Astrocyte (in vitro differentiated cells and primary cell): ENCODE data around the gene ADGRF1.

Experiments used
- EZH2 ChIP-seq: IDR thresholded peaks from 2 replicates; pipeline ENCODE4 v1.6.1; 2012; ENCODE audit warnings: mild to moderate bottlenecking, low read length, inconsistent platforms; ENCODE audit not compliant: insufficient read depth
- TF ChIP-seq, protein P1 (sequence below): IDR thresholded peaks from 2 replicates; pipeline ENCODE4 v1.5.1; 2011; ENCODE audit warnings: low read depth, mild to moderate bottlenecking, inconsistent platforms, low read length, moderate library complexity; ENCODE audit not compliant: insufficient read depth

- TF ChIP-seq, protein P1, sequence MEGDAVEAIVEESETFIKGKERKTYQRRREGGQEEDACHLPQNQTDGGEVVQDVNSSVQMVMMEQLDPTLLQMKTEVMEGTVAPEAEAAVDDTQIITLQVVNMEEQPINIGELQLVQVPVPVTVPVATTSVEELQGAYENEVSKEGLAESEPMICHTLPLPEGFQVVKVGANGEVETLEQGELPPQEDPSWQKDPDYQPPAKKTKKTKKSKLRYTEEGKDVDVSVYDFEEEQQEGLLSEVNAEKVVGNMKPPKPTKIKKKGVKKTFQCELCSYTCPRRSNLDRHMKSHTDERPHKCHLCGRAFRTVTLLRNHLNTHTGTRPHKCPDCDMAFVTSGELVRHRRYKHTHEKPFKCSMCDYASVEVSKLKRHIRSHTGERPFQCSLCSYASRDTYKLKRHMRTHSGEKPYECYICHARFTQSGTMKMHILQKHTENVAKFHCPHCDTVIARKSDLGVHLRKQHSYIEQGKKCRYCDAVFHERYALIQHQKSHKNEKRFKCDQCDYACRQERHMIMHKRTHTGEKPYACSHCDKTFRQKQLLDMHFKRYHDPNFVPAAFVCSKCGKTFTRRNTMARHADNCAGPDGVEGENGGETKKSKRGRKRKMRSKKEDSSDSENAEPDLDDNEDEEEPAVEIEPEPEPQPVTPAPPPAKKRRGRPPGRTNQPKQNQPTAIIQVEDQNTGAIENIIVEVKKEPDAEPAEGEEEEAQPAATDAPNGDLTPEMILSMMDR = no peak
- no peak for TF ChIP-seq EZH2
Measured at GRCh38 chr6:47004463-47004862, 37.7 kb downstream of the ADGRF1 start.
